ENCODE data around the gene NWD2.

DNA sequence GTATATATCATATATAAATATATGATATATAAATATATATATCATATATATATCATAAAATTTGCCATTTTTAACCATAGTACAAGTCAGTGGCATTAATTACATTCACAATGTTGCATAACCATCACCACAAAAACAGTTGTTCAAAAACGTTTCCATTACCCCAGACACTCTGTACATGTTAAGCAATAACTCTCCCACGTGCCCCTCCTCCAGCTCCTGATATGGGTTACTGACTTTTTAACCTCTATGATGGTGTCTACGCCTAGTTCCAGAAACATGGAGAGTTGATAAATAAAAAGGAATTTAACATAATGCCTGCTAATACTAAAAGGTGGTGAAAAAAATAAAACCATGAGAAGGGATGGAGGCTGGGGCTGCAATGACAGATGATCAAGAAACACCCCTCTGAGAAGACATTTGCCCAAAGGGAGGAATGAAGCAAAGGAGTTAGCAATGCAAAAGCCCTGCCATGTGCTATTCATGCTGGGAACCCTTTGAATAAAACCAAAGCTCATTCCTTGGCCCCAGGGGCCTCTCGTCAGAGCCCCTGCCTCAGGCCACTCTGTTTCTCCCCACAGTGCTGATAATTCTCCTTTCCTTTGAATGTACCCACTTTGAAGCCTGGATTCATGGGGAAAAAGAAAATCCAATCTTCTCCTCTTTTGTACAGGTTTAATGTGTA, 144.3 kb downstream of the NWD2 start:
- TF ChIP-seq, protein P1, sequence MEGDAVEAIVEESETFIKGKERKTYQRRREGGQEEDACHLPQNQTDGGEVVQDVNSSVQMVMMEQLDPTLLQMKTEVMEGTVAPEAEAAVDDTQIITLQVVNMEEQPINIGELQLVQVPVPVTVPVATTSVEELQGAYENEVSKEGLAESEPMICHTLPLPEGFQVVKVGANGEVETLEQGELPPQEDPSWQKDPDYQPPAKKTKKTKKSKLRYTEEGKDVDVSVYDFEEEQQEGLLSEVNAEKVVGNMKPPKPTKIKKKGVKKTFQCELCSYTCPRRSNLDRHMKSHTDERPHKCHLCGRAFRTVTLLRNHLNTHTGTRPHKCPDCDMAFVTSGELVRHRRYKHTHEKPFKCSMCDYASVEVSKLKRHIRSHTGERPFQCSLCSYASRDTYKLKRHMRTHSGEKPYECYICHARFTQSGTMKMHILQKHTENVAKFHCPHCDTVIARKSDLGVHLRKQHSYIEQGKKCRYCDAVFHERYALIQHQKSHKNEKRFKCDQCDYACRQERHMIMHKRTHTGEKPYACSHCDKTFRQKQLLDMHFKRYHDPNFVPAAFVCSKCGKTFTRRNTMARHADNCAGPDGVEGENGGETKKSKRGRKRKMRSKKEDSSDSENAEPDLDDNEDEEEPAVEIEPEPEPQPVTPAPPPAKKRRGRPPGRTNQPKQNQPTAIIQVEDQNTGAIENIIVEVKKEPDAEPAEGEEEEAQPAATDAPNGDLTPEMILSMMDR (IDR thresholded peaks at IDR 0.05): no peak
- TF ChIP-seq POLR2A (IDR thresholded peaks at IDR 0.05): no peak
